Lower leg skin (tissue), 3 donors: ENCODE measurements around the gene FA2H.

Experiments
- CTCF ChIP-seq, 3 donors: fragments of 450-650 bp; IDR thresholded peaks; one replicate each; pipeline ENCODE4 v1.5.1; 2016; ENCODE audit warnings: antibody characterized with exemption in 3 of 3, mild to moderate bottlenecking in 3 of 3, moderate library complexity in 2 of 3
- POLR2A ChIP-seq, 2 donors: fragments of 450-650 bp; IDR thresholded peaks; one replicate each; pipeline ENCODE4 v1.6.1; 2016 to 2017; ENCODE audit warnings: antibody characterized with exemption in 2 of 2, mild to moderate bottlenecking in 1 of 2, moderate library complexity in 1 of 2

DNA sequence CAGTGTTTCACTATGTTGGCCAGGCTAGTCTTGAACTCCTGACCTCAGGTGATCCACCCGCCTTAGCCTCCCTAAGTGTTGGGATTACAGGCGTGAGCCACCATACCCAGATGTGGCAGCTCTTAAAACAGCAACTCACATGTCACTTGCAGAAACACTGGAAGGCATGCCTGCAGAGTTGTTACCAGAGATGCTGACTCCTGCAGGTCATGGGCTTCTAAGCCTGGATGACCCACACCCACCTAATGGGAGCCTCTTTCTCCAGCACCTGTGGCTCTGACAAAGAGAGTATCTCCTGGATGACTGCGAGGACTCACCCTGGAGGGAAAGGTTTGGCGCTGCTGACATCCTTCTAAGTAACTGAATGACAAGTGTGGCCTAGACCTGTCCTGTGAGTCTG is 96.8 kb downstream of the FA2H start:
- no peak for TF ChIP-seq CTCF (IDR thresholded peaks at IDR 0.05)
- no peak for TF ChIP-seq POLR2A (IDR thresholded peaks at IDR 0.05)
